GM12878 (cell line): ENCODE measurements around the gene KDM1B. TPM values are rescaled to one million over a fixed set of nuclear protein-coding genes. Genes with fewer than 3 reads are reported as not detected.

ENCODE experiments used
- BMI1 ChIP-seq: fragments of 450-650 bp; IDR thresholded peaks from 2 replicates; pipeline ENCODE4 v1.6.1; 2016; ENCODE audit warnings: mild to moderate bottlenecking, moderate library complexity, borderline replicate concordance
- EP300 ChIP-seq, 2 experiments: fragments of 150-350 bp in 1 of 2; IDR thresholded peaks; 2 replicates each; pipeline ENCODE4 v1.6.1; 2011 to 2012; ENCODE audit warnings: low read depth in 2 of 2, low read length in 2 of 2, borderline replicate concordance in 1 of 2, improper control_type of control experiment in 1 of 2, inconsistent platforms in 1 of 2; ENCODE audit not compliant: control insufficient read depth in 1 of 2
- ETV6 ChIP-seq, 2 experiments: fragments of 450-650 bp in 1 of 2; IDR thresholded peaks in 1 of 2; conservative IDR thresholded peaks in 1 of 2; 2 replicates each; pipeline ENCODE4 v1.6.1; 2014; ENCODE audit warnings: antibody characterized with exemption in 1 of 2, borderline replicate concordance in 1 of 2, low read depth in 1 of 2, mild to moderate bottlenecking in 1 of 2, moderate library complexity in 1 of 2
- KLF5 ChIP-seq: fragments of 450-650 bp; IDR thresholded peaks from 2 replicates; pipeline ENCODE4 v1.6.1; 2014; ENCODE audit warnings: mild to moderate bottlenecking; ENCODE audit not compliant: partially characterized antibody
- MAX ChIP-seq: IDR thresholded peaks from 2 replicates; pipeline ENCODE4 v1.6.1; 2012; ENCODE audit warnings: low read depth, low read length, improper control_type of control experiment
- MLLT1 ChIP-seq: fragments of 450-650 bp; IDR thresholded peaks from 2 replicates; pipeline ENCODE4 v1.6.1; 2016; ENCODE audit warnings: mild to moderate bottlenecking
- MTA2 ChIP-seq: fragments of 450-650 bp; IDR thresholded peaks from 2 replicates; pipeline ENCODE4 v1.6.1; 2016; ENCODE audit warnings: low read depth, mild to moderate bottlenecking, moderate library complexity
- RAD21 ChIP-seq: IDR thresholded peaks from 2 replicates; pipeline ENCODE4 v1.6.1; 2011; ENCODE audit warnings: mild to moderate bottlenecking, low read depth, low read length, moderate library complexity; ENCODE audit not compliant: insufficient read depth
- RUNX3 ChIP-seq: IDR thresholded peaks from 2 replicates; pipeline ENCODE4 v1.6.1; 2012; ENCODE audit warnings: low read length, inconsistent platforms
- SP1 ChIP-seq: IDR thresholded peaks from one replicate; pipeline ENCODE4 v1.6.1; 2011; ENCODE audit warnings: low read depth, low read length
- STAT3 ChIP-seq: IDR thresholded peaks from 2 replicates; pipeline ENCODE4 v1.6.1; 2011; ENCODE audit warnings: low read depth, low read length, improper control_type of control experiment
- WRNIP1 ChIP-seq: IDR thresholded peaks from 2 replicates; pipeline ENCODE4 v1.6.1; 2011; ENCODE audit warnings: low read depth, low read length, improper control_type of control experiment, borderline replicate concordance
- YY1 ChIP-seq: IDR thresholded peaks from 2 replicates; pipeline ENCODE4 v1.6.1; 2011; ENCODE audit warnings: low read depth, mild to moderate bottlenecking, low read length
- ZBTB40 ChIP-seq: fragments of 450-650 bp; IDR thresholded peaks from 2 replicates; pipeline ENCODE4 v1.6.1; 2016; ENCODE audit warnings: mild to moderate bottlenecking, moderate library complexity, borderline replicate concordance
- ZNF207 ChIP-seq: fragments of 450-650 bp; IDR thresholded peaks from 2 replicates; pipeline ENCODE4 v1.6.1; 2014; ENCODE audit warnings: antibody characterized with exemption, mild to moderate bottlenecking, borderline replicate concordance
- ZSCAN29 ChIP-seq: fragments of 450-650 bp; IDR thresholded peaks from 2 replicates; pipeline ENCODE4 v1.6.1; 2017; ENCODE audit warnings: mild to moderate bottlenecking, moderate library complexity
- polyA plus RNA-seq, 11 experiments: library from polyadenylated mRNA; depleted of rRNA in 4 of 11; unstranded in 6 of 11; stranded (reverse) in 5 of 11; fragments of >200 nt; fragmentation: Nextera tagmentation in 4 of 11; fragmentation: Illumina TruSeq in 1 of 11; extraction: Ambion mirVana in 4 of 11; extraction: Trizol in 1 of 11; gene quantifications; 1 replicate in 1 of 11; 2 replicates in 10 of 11; pipeline versions ENCODE4 v1.2.1 to v1.2.3, GENCODE V29; 2011 to 2016; ENCODE audit warnings: inconsistent platforms in 2 of 11, missing spikeins in 2 of 11, low read depth in 1 of 11
- total RNA-seq, 4 experiments: library from RNA; depleted of rRNA in 3 of 4; stranded (reverse); fragments of >200 nt in 3 of 4; fragmentation: Illumina TruSeq in 1 of 4; extraction: Trizol in 1 of 4; gene quantifications; 2 replicates each; pipeline versions ENCODE4 v1.2.1 to v1.2.3, GENCODE V29; 2013 to 2021
- TF ChIP-seq, protein P1 (sequence below): fragments of 450-650 bp; IDR thresholded peaks from 2 replicates; pipeline ENCODE4 v1.6.1; 2018; ENCODE audit warnings: borderline replicate concordance, mild to moderate bottlenecking; ENCODE audit not compliant: partially characterized antibody

The KDM1B gene
- total and polyA plus RNA-seq, 10 of the 15 experiments (the other 5 are each of a cell fraction or from before 2014, with no cell fraction given) = 1.7 to 22.5 (median 13.9) TPM

GRCh38 chr6:18122128-18123093 lies 32.8 kb upstream of the KDM1B start, which contains the start of gene NHLRC1 (continued):
- TF ChIP-seq MTA2 = no peak
- no peak for TF ChIP-seq ZBTB40
- 0 out of 2 replicates have a peak, but pooled peaks have one; percentile 26 for TF ChIP-seq MAX
- no peak for TF ChIP-seq SP1
- no peak for TF ChIP-seq BMI1
- no peak for TF ChIP-seq KLF5
- TF ChIP-seq RUNX3 = no peak
- TF ChIP-seq RAD21 = peak; percentile 74
- TF ChIP-seq ZNF207 = no peak
- TF ChIP-seq WRNIP1 = no peak
- TF ChIP-seq YY1 = peak; percentile 90
- TF ChIP-seq MLLT1 = no peak
- TF ChIP-seq STAT3 = no peak
- TF ChIP-seq EP300 (IDR thresholded peaks at IDR 0.05; ENCODE audit: borderline replicate concordance in 1 of 2, control insufficient read depth in 1 of 2, low read depth in 2 of 2, low read length in 2 of 2) = no peak
- no peak for TF ChIP-seq ZSCAN29
- TF ChIP-seq, protein P1, sequence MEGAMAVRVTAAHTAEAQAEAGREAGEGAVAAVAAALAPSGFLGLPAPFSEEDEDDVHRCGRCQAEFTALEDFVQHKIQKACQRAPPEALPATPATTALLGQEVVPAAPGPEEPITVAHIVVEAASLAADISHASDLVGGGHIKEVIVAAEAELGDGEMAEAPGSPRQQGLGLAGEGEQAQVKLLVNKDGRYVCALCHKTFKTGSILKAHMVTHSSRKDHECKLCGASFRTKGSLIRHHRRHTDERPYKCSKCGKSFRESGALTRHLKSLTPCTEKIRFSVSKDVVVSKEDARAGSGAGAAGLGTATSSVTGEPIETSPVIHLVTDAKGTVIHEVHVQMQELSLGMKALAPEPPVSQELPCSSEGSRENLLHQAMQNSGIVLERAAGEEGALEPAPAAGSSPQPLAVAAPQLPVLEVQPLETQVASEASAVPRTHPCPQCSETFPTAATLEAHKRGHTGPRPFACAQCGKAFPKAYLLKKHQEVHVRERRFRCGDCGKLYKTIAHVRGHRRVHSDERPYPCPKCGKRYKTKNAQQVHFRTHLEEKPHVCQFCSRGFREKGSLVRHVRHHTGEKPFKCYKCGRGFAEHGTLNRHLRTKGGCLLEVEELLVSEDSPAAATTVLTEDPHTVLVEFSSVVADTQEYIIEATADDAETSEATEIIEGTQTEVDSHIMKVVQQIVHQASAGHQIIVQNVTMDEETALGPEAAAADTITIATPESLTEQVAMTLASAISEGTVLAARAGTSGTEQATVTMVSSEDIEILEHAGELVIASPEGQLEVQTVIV = no peak
- no peak for TF ChIP-seq ETV6 (conservative IDR thresholded peaks at IDR 0.05 in 1 of 2, IDR thresholded peaks at IDR 0.05 in 1 of 2; ENCODE audit: borderline replicate concordance in 1 of 2, low read depth in 1 of 2)
